ENCODE data around the gene POMT2. TPM values are rescaled to one million over a fixed set of nuclear protein-coding genes. Genes with fewer than 3 reads are reported as not detected.

POMT2 gene
- total and polyA plus RNA-seq, 7 experiments from 2014 or later = 0.39 to 15.3 (median 9.2) TPM; not detected in 1

- ATAC-seq = no peak
- CTCF ChIA-PET = no interaction called here
- H3K9me3 ChIP-seq (ENCODE audit: control insufficient read depth in 2 of 3, low read length in 3 of 3) = no peaks in the 10 kb centered on the region
- intact Hi-C loops (cut with micrococcal nuclease) = no loop called here
- no peaks in the 10 kb centered on the region for H3K36me3 ChIP-seq (ENCODE audit: control insufficient read depth in 2 of 3, insufficient read depth in 3 of 3, low read length in 3 of 3)
- no peaks in the 10 kb centered on the region for H3K27me3 ChIP-seq (ENCODE audit: control insufficient read depth in 2 of 2, insufficient read depth in 2 of 2, low read length in 2 of 2)
- no peak overlapping the region for H3K27ac Mint-ChIP-seq
- no peak overlapping the region for H3K27ac ChIP-seq (ENCODE audit: low read depth, low read length)
- H3K4me3 Mint-ChIP-seq = no peak overlapping the region
- no peak overlapping the region for H3K4me3 ChIP-seq (ENCODE audit: low read length)
- peaks cover 0 to 4% (median 0%) of the 10 kb centered on the region in 5 donors for H3K27me3 Mint-ChIP-seq
- H3K36me3 Mint-ChIP-seq = no peaks in the 10 kb centered on the region
- H3K9me3 Mint-ChIP-seq = no peaks in the 10 kb centered on the region
- no peaks in the 10 kb centered on the region for H3K4me1 ChIP-seq (ENCODE audit: control insufficient read depth in 2 of 2, insufficient read depth in 2 of 2, low read length in 2 of 2)
- POLR2A ChIA-PET = no interaction called here
- no peaks in the 10 kb centered on the region for H3K4me1 Mint-ChIP-seq
- DNase-seq = no peak
Measured at GRCh38 chr14:77242752-77243151, 77.9 kb downstream of the POMT2 start.

- no peak overlapping the region for H3K4me3 Mint-ChIP-seq
- no peaks in the 10 kb centered on the region for H3K36me3 Mint-ChIP-seq
- intact Hi-C loops (cut with micrococcal nuclease) = no loop called here
- no peaks in the 10 kb centered on the region for H3K9me3 Mint-ChIP-seq
- no peak overlapping the region for H3K27ac Mint-ChIP-seq
- CTCF ChIA-PET = no interaction called here
- DNase-seq (no peak), ATAC-seq (no peak)
- Histone ChIP-seq H3K27me3 (ENCODE audit: control insufficient read depth in 2 of 2, insufficient read depth in 2 of 2, low read length in 2 of 2) (no peaks in the 10 kb centered on the region), H3K4me3 (ENCODE audit: low read length) (no peak overlapping the region), H3K27ac (ENCODE audit: low read depth, low read length) (no peak overlapping the region), H3K4me1 (ENCODE audit: control insufficient read depth in 2 of 2, insufficient read depth in 2 of 2, low read length in 2 of 2) (no peaks in the 10 kb centered on the region), H3K36me3 (ENCODE audit: control insufficient read depth in 2 of 3, insufficient read depth in 3 of 3, low read length in 3 of 3) (no peaks in the 10 kb centered on the region), H3K9me3 (ENCODE audit: control insufficient read depth in 2 of 3, low read length in 3 of 3) (no peaks in the 10 kb centered on the region)
- H3K27me3 Mint-ChIP-seq = peaks cover 0 to 4% (median 0%) of the 10 kb centered on the region in 5 donors
- peaks cover 0 to 1% (median 0%) of the 10 kb centered on the region in 7 donors for H3K4me1 Mint-ChIP-seq
- POLR2A ChIA-PET = no interaction called here
Measured at GRCh38 chr14:77241955-77242354, 78.7 kb downstream of the POMT2 start.

GRCh38 chr14:77240336-77240915 is 80.3 kb downstream of the POMT2 start:
- intact Hi-C loops (cut with micrococcal nuclease) = no loop called here
- no peak for ATAC-seq
- Mint-ChIP-seq H3K36me3 (no peaks in the 10 kb centered on the region), H3K27ac (no peak overlapping the region), H3K4me3 (no peak overlapping the region), H3K27me3 (no peaks in the 10 kb centered on the region), H3K4me1 (peaks cover 0 to 1% (median 0%) of the 10 kb centered on the region in 7 donors), H3K9me3 (no peaks in the 10 kb centered on the region)
- H3K27ac ChIP-seq (ENCODE audit: low read depth, low read length) = no peak overlapping the region
- no peaks in the 10 kb centered on the region for H3K4me1 ChIP-seq (ENCODE audit: control insufficient read depth in 2 of 2, insufficient read depth in 2 of 2, low read length in 2 of 2)
- CTCF ChIA-PET = interaction anchor here (0.7 kb wide), 1 partner anchor 13 kb away, joined by 3 read pairs; no protein-coding TSS in a partner anchor
- no peaks in the 10 kb centered on the region for H3K9me3 ChIP-seq (ENCODE audit: control insufficient read depth in 2 of 3, low read length in 3 of 3)
- H3K27me3 ChIP-seq (ENCODE audit: control insufficient read depth in 2 of 2, insufficient read depth in 2 of 2, low read length in 2 of 2) = no peaks in the 10 kb centered on the region
- no peak overlapping the region for H3K4me3 ChIP-seq (ENCODE audit: low read length)
- no peaks in the 10 kb centered on the region for H3K36me3 ChIP-seq (ENCODE audit: control insufficient read depth in 2 of 3, insufficient read depth in 3 of 3, low read length in 3 of 3)
- POLR2A ChIA-PET = no interaction called here
- no peak for DNase-seq

GRCh38 chr14:77239412-77239811 is 81.3 kb downstream of the POMT2 start:
- Histone ChIP-seq H3K4me1 (ENCODE audit: control insufficient read depth in 2 of 2, insufficient read depth in 2 of 2, low read length in 2 of 2) (no peaks in the 10 kb centered on the region), H3K4me3 (ENCODE audit: low read length) (no peak overlapping the region), H3K27ac (ENCODE audit: low read depth, low read length) (no peak overlapping the region), H3K36me3 (ENCODE audit: control insufficient read depth in 2 of 3, insufficient read depth in 3 of 3, low read length in 3 of 3) (no peaks in the 10 kb centered on the region), H3K27me3 (ENCODE audit: control insufficient read depth in 2 of 2, insufficient read depth in 2 of 2, low read length in 2 of 2) (no peaks in the 10 kb centered on the region), H3K9me3 (ENCODE audit: control insufficient read depth in 2 of 3, low read length in 3 of 3) (no peaks in the 10 kb centered on the region)
- Mint-ChIP-seq H3K27ac (no peak overlapping the region), H3K4me3 (no peak overlapping the region), H3K27me3 (no peaks in the 10 kb centered on the region), H3K4me1 (peaks cover 0 to 1% (median 0%) of the 10 kb centered on the region in 7 donors), H3K9me3 (no peaks in the 10 kb centered on the region), H3K36me3 (no peaks in the 10 kb centered on the region)
- no peak for DNase-seq
- CTCF ChIA-PET = no interaction called here
- intact Hi-C loops (cut with micrococcal nuclease) = no loop called here
- POLR2A ChIA-PET = no interaction called here
- ATAC-seq = no peak

GRCh38 chr14:77238996-77239395 is 81.7 kb downstream of the POMT2 start:
- ChIA-PET POLR2A (no interaction called here), CTCF (no interaction called here)
- H3K9me3 Mint-ChIP-seq = no peaks in the 10 kb centered on the region

GRCh38 chr14:77238356-77238755 is 82.3 kb downstream of the POMT2 start:
- intact Hi-C loops (cut with micrococcal nuclease) = no loop called here
- Histone ChIP-seq H3K4me1 (ENCODE audit: control insufficient read depth in 2 of 2, insufficient read depth in 2 of 2, low read length in 2 of 2) (no peaks in the 10 kb centered on the region), H3K27me3 (ENCODE audit: control insufficient read depth in 2 of 2, insufficient read depth in 2 of 2, low read length in 2 of 2) (no peaks in the 10 kb centered on the region), H3K4me3 (ENCODE audit: low read length) (no peak overlapping the region), H3K9me3 (ENCODE audit: control insufficient read depth in 2 of 3, low read length in 3 of 3) (no peaks in the 10 kb centered on the region), H3K36me3 (ENCODE audit: control insufficient read depth in 2 of 3, insufficient read depth in 3 of 3, low read length in 3 of 3) (no peaks in the 10 kb centered on the region), H3K27ac (ENCODE audit: low read depth, low read length) (no peak overlapping the region)
- Mint-ChIP-seq H3K36me3 (no peaks in the 10 kb centered on the region), H3K4me3 (no peak overlapping the region), H3K27ac (no peak overlapping the region), H3K4me1 (peaks cover 0 to 1% (median 0%) of the 10 kb centered on the region in 7 donors), H3K27me3 (no peaks in the 10 kb centered on the region), H3K9me3 (no peaks in the 10 kb centered on the region)
- CTCF ChIA-PET = no interaction called here
- DNase-seq (no peak), ATAC-seq (no peak)
- POLR2A ChIA-PET = no interaction called here

More at GRCh38 chr14:77238996-77239395, 81.7 kb downstream of the POMT2 start:
- Histone ChIP-seq H3K27me3 (ENCODE audit: control insufficient read depth in 2 of 2, insufficient read depth in 2 of 2, low read length in 2 of 2) (no peaks in the 10 kb centered on the region), H3K4me1 (ENCODE audit: control insufficient read depth in 2 of 2, insufficient read depth in 2 of 2, low read length in 2 of 2) (no peaks in the 10 kb centered on the region), H3K9me3 (ENCODE audit: control insufficient read depth in 2 of 3, low read length in 3 of 3) (no peaks in the 10 kb centered on the region), H3K4me3 (ENCODE audit: low read length) (no peak overlapping the region), H3K27ac (ENCODE audit: low read depth, low read length) (no peak overlapping the region), H3K36me3 (ENCODE audit: control insufficient read depth in 2 of 3, insufficient read depth in 3 of 3, low read length in 3 of 3) (no peaks in the 10 kb centered on the region)
- Mint-ChIP-seq H3K27me3 (no peaks in the 10 kb centered on the region), H3K27ac (no peak overlapping the region), H3K36me3 (no peaks in the 10 kb centered on the region), H3K4me1 (peaks cover 0 to 1% (median 0%) of the 10 kb centered on the region in 7 donors), H3K4me3 (no peak overlapping the region)
- no peak for ATAC-seq
- DNase-seq = no peak
- intact Hi-C loops (cut with micrococcal nuclease) = no loop called here

GRCh38 chr14:77236814-77237213 is 83.9 kb downstream of the POMT2 start:
- Mint-ChIP-seq H3K36me3 (no peaks in the 10 kb centered on the region), H3K27ac (no peak overlapping the region), H3K4me1 (peaks cover 0 to 1% (median 0%) of the 10 kb centered on the region in 7 donors), H3K27me3 (no peaks in the 10 kb centered on the region), H3K9me3 (peaks cover 0 to under 1% (median 0%) of the 10 kb centered on the region in 11 donors), H3K4me3 (no peak overlapping the region)
- POLR2A ChIA-PET = no interaction called here
- H3K4me3 ChIP-seq (ENCODE audit: low read length) = no peak overlapping the region
- intact Hi-C loops (cut with micrococcal nuclease) = no loop called here
- no peaks in the 10 kb centered on the region for H3K36me3 ChIP-seq (ENCODE audit: control insufficient read depth in 2 of 3, insufficient read depth in 3 of 3, low read length in 3 of 3)
- CTCF ChIA-PET = no interaction called here
- DNase-seq (no peak), ATAC-seq (no peak)
- no peaks in the 10 kb centered on the region for H3K9me3 ChIP-seq (ENCODE audit: control insufficient read depth in 2 of 3, low read length in 3 of 3)
- no peaks in the 10 kb centered on the region for H3K27me3 ChIP-seq (ENCODE audit: control insufficient read depth in 2 of 2, insufficient read depth in 2 of 2, low read length in 2 of 2)
- no peaks in the 10 kb centered on the region for H3K4me1 ChIP-seq (ENCODE audit: control insufficient read depth in 2 of 2, insufficient read depth in 2 of 2, low read length in 2 of 2)
- H3K27ac ChIP-seq (ENCODE audit: low read depth, low read length) = no peak overlapping the region

Data from naive thymus-derived CD4-positive, alpha-beta T cell (primary cell).